Measurements from ENCODE around the gene MACROD1. TPM values are rescaled to one million over a fixed set of nuclear protein-coding genes. Genes with fewer than 3 reads are reported as not detected.

The MACROD1 gene
- total RNA-seq, 1 donor from 2014 or later, result 27.8 TPM

GRCh38 chr11:64144587-64145472 is 21.1 kb downstream of the MACROD1 start:
- no peak overlapping the region for H3K4me3 ChIP-seq (ENCODE audit: low read depth, low read length)
- no peak for TF ChIP-seq CTCF (conservative IDR thresholded peaks at IDR 0.05; ENCODE audit: low read depth, low read length)
- DNase-seq (ENCODE audit: low read depth), result no peak

- DNase-seq (ENCODE audit: low read depth), result peak; percentile 19
- no peak for TF ChIP-seq CTCF (conservative IDR thresholded peaks at IDR 0.05; ENCODE audit: low read depth, low read length)
- no peak overlapping the region for H3K4me3 ChIP-seq (ENCODE audit: low read depth, low read length)
These were observed 24.7 kb downstream of the MACROD1 start for GRCh38 chr11:64141081-64141783.

GRCh38 chr11:64140082-64140481 is 25.8 kb downstream of the MACROD1 start:
- DNase-seq (ENCODE audit: low read depth), result no peak
- H3K4me3 ChIP-seq (ENCODE audit: low read depth, low read length), result no peak overlapping the region
- no peak for TF ChIP-seq CTCF (conservative IDR thresholded peaks at IDR 0.05; ENCODE audit: low read depth, low read length)

- DNase-seq (ENCODE audit: low read depth), result no peak
- TF ChIP-seq CTCF (conservative IDR thresholded peaks at IDR 0.05; ENCODE audit: low read depth, low read length), result no peak
- H3K4me3 ChIP-seq (ENCODE audit: low read depth, low read length), result no peak overlapping the region
These were observed 26.9 kb downstream of the MACROD1 start for GRCh38 chr11:64139049-64139448.

- no peak for TF ChIP-seq CTCF (conservative IDR thresholded peaks at IDR 0.05; ENCODE audit: low read depth, low read length)
These were observed 27.5 kb downstream of the MACROD1 start for GRCh38 chr11:64138398-64138797.

GRCh38 chr11:64136765-64137441 is 29.0 kb downstream of the MACROD1 start:
- H3K4me3 ChIP-seq (ENCODE audit: low read depth, low read length), result no peak overlapping the region
- no peak for DNase-seq (ENCODE audit: low read depth)
- no peak for TF ChIP-seq CTCF (conservative IDR thresholded peaks at IDR 0.05; ENCODE audit: low read depth, low read length)

More at GRCh38 chr11:64138398-64138797, 27.5 kb downstream of the MACROD1 start:
- H3K4me3 ChIP-seq (ENCODE audit: low read depth, low read length), result no peak overlapping the region
- no peak for DNase-seq (ENCODE audit: low read depth)

All from epithelial cell of proximal tubule (primary cell).